AG09309 (cell line): Measurements from ENCODE around the gene PDZD8.

Experiments used
- DNase-seq: peaks from one replicate; pipeline ENCODE4 v3.0.0-alpha.2; 2010; ENCODE audit warnings: low read depth
- H3K4me3 ChIP-seq: 2 replicates; pipeline ENCODE4 v1.5.1; 2011; ENCODE audit warnings: mild to moderate bottlenecking, low read depth, low read length, moderate library complexity; ENCODE audit not compliant: control insufficient read depth
- TF ChIP-seq, protein P1 (sequence below): IDR thresholded peaks from 2 replicates; pipeline ENCODE4 v1.5.1; 2011; ENCODE audit warnings: mild to moderate bottlenecking, low read depth, low read length, inconsistent platforms; ENCODE audit not compliant: insufficient read depth, control insufficient read depth; ENCODE audit errors: missing control alignments

PDZD8 gene

DNA sequence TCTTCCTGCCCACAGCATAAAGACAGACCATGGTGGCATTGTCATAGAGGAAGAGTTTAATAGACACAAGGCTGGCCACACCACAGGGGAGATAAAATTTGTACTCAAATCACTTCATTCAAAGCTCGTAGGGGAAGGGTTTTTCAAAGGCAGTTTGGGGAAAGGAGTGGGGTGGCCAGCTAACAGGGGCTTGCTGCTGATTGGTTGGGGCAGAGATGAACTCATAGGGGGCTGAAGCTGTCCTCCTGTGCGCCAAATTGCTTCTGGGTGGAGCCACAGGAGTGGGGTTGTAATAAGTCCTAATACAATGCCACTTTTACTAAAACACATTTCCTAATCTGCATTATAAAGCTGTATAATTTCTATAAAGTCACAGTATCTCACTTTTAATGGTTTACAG is 22.5 kb downstream of the PDZD8 start:
- no peak for DNase-seq
- TF ChIP-seq, protein P1, sequence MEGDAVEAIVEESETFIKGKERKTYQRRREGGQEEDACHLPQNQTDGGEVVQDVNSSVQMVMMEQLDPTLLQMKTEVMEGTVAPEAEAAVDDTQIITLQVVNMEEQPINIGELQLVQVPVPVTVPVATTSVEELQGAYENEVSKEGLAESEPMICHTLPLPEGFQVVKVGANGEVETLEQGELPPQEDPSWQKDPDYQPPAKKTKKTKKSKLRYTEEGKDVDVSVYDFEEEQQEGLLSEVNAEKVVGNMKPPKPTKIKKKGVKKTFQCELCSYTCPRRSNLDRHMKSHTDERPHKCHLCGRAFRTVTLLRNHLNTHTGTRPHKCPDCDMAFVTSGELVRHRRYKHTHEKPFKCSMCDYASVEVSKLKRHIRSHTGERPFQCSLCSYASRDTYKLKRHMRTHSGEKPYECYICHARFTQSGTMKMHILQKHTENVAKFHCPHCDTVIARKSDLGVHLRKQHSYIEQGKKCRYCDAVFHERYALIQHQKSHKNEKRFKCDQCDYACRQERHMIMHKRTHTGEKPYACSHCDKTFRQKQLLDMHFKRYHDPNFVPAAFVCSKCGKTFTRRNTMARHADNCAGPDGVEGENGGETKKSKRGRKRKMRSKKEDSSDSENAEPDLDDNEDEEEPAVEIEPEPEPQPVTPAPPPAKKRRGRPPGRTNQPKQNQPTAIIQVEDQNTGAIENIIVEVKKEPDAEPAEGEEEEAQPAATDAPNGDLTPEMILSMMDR: no peak
- H3K4me3 ChIP-seq: no peak overlapping the region

- TF ChIP-seq, protein P1: no peak
- H3K4me3 ChIP-seq: no peak overlapping the region
- no peak for DNase-seq
Observed at GRCh38 chr10:117351996-117352395, 23.2 kb downstream of the PDZD8 start.

GRCh38 chr10:117351558-117351957 is 23.7 kb downstream of the PDZD8 start:
- no peak for DNase-seq
- H3K4me3 ChIP-seq: no peak overlapping the region
- TF ChIP-seq, protein P1: no peak

DNA sequence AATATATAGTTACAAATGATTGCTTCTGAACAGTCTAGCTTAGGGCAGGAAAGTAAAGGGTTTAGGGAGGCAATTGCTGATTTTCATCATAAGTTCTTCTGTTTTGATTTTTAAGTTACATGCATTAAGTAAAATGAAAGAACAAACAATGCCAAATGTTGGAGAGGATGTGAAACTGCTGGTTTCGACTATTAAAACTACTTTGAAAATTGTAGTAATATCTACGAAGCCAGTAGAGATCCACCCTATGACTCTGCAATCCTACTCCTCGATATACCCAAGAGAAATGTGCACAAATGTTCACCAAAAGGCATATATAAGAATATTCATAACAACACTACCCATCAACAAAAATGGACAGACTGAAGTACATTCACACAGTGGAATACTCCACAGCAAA is 24.3 kb downstream of the PDZD8 start:
- DNase-seq: no peak
- TF ChIP-seq, protein P1: no peak
- H3K4me3 ChIP-seq: no peak overlapping the region

GRCh38 chr10:117348236-117348635 is 27.0 kb downstream of the PDZD8 start:
- DNase-seq: no peak

DNA sequence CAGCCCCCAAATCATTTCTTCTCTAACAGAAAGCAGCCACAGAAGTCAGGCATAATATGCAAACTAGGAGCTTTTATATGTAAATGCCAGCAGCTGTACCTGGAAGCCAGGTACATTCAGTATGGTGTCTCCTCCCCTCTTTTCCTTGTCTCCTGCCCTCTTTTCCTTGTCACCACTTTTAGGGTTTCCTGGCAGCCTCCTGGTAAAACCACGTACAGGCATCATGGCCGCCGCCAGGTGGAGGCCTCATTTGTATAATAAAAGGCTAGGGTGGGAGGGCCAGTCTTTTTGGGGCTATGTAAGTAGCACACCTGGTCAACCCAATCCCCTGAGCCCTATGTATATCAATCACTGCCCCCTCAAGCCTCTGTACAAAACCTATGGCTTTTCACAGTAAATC is 28.7 kb downstream of the PDZD8 start:
- TF ChIP-seq, protein P1: no peak
- no peak for DNase-seq
- no peak overlapping the region for H3K4me3 ChIP-seq

More at GRCh38 chr10:117348236-117348635, 27.0 kb downstream of the PDZD8 start:
- TF ChIP-seq, protein P1: no peak
- no peak overlapping the region for H3K4me3 ChIP-seq

DNA sequence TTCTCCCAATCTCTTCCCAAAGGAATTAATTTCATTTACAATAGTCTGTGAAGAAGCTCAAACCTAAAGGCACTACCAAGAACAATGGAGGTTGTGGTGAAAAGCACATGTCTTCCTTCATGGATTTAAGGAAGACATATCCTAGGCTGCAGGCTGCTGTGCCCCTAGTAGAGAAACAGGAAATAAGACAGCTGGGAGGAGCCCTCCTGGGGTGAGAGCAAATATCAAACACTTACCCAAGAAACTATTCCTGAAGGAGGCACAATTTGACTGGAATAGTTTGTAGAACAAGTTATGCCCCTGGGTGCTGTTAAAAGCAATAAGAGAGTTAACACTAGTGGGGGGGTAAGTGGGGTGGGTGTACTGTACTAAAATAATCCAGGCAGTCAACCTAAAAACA is 30.1 kb downstream of the PDZD8 start:
- TF ChIP-seq, protein P1: no peak
- no peak for DNase-seq
- H3K4me3 ChIP-seq: no peak overlapping the region
